ENCODE measurements around the gene GRIN3B. TPM values are rescaled to one million over a fixed set of nuclear protein-coding genes. Genes with fewer than 3 reads are reported as not detected.

The GRIN3B gene
- total and polyA plus RNA-seq, 2 of the 8 experiments (the other 6 are each of a cell fraction or from before 2014, with no cell fraction given): 0.45 to 1.0 TPM

GRCh38 chr19:1020868-1021425 lies 20.7 kb downstream of the GRIN3B start, which contains the start of gene TMEM259 (continued):
- TF ChIP-seq CTCF (IDR thresholded peaks at IDR 0.05; ENCODE audit: control extremely low read depth in 1 of 3, insufficient read depth in 1 of 3, low read depth in 1 of 3, low read length in 3 of 3) (peak in 1 of 3 experiments; percentile 3; a peak in 1 of 4 replicates), ATF2 (IDR thresholded peaks at IDR 0.05; ENCODE audit: low read length) (no peak), KDM5A (IDR thresholded peaks at IDR 0.05; ENCODE audit: low read length) (0 out of 2 replicates have a peak, but pooled peaks have one; percentile 6), GTF2F1 (IDR thresholded peaks at IDR 0.05; ENCODE audit: borderline replicate concordance, low read depth, low read length) (no peak; the same call in 1 of the 2 replicates), BRCA1 (IDR thresholded peaks at IDR 0.05; ENCODE audit: low read depth, low read length) (no peak), RNF2 (IDR thresholded peaks at IDR 0.05; ENCODE audit: borderline replicate concordance, low read depth, low read length, missing control alignments, poor library complexity, severe bottlenecking) (no peak), HDAC2 (IDR thresholded peaks at IDR 0.05; ENCODE audit: borderline replicate concordance in 1 of 2, low read depth in 2 of 2, low read length in 2 of 2) (peak in 1 of 2 experiments; percentile 75; a peak in 1 of 4 replicates), POLR2AphosphoS5 (IDR thresholded peaks at IDR 0.05; ENCODE audit: low read depth, low read length) (no peak; the same call in none of the 2 replicates), TAF1 (IDR thresholded peaks at IDR 0.05; ENCODE audit: low read depth, low read length) (peak; percentile 97), RXRA (IDR thresholded peaks at IDR 0.05; ENCODE audit: insufficient read depth, low read depth, low read length) (0 out of 2 replicates have a peak, but pooled peaks have one; percentile 42), USF2 (IDR thresholded peaks at IDR 0.05; ENCODE audit: low read length) (no peak), ASH2L (IDR thresholded peaks at IDR 0.05; ENCODE audit: low read length) (no peak), SIN3A (conservative IDR thresholded peaks at IDR 0.05 in 1 of 2, IDR thresholded peaks at IDR 0.05 in 1 of 2; ENCODE audit: low read depth in 1 of 2, low read length in 2 of 2) (peak; percentile 60 to 81; a peak in 2 of 4 replicates), CBX8 (IDR thresholded peaks at IDR 0.05; ENCODE audit: borderline replicate concordance, low read depth, low read length) (no peak), NRF1 (IDR thresholded peaks at IDR 0.05; ENCODE audit: low read depth, low read length) (no peak), TEAD4 (IDR thresholded peaks at IDR 0.05; ENCODE audit: low read depth, low read length) (no peak; the same call in 1 of the 2 replicates), CBX5 (IDR thresholded peaks at IDR 0.05; ENCODE audit: low read depth, low read length) (no peak)

Data from H1 (cell line).